IPS-NIHi7 (cell line): ENCODE measurements around the gene RETREG3.
"Not testable (repeated sequence)": the region's sequence is repeated elsewhere in the genome, so short reads cannot be mapped to it uniquely, and the experiment has no call there.

ENCODE experiments used
- DNase-seq: peaks from one replicate; pipeline ENCODE4 v3.0.0; 2012; ENCODE audit warnings: mixed read lengths; ENCODE audit errors: extremely low spot score

Gene RETREG3

DNA sequence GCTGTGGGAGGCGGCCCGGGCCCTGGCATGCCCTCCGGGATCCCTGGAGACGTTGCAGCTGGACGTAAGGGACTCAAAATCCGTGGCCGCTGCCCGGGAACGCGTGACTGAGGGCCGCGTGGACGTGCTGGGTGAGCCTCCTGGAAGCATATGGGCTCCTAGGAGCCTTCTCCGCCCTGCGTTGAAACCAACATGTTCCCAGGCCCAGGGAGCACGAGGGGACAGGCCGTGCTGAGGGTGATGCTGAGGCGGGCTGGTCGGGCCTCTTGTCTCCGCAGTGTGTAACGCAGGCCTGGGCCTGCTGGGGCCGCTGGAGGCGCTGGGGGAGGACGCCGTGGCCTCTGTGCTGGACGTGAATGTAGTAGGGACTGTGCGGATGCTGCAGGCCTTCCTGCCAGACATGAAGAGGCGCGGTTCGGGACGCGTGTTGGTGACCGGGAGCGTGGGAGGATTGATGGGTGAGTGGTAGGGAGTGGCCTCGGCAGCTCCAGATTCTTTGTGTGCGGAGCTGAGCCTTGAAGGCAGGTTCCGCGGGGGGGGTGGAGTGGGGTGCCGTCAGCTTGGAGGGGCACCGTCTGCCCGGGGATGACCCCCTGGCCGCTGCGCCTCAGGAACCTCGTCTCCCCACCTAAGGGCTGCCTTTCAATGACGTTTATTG is 55.9 kb downstream of the RETREG3 start:
- no peak for DNase-seq

GRCh38 chr17:42552736-42553135 is 56.4 kb downstream of the RETREG3 start, which contains the start of gene HSD17B1:
TSS of gene HSD17B1 (plus strand) at chr17:42552923. CDS start at chr17:42552934, 11 bp downstream.
- DNase-seq, result not testable (repeated sequence)

DNA sequence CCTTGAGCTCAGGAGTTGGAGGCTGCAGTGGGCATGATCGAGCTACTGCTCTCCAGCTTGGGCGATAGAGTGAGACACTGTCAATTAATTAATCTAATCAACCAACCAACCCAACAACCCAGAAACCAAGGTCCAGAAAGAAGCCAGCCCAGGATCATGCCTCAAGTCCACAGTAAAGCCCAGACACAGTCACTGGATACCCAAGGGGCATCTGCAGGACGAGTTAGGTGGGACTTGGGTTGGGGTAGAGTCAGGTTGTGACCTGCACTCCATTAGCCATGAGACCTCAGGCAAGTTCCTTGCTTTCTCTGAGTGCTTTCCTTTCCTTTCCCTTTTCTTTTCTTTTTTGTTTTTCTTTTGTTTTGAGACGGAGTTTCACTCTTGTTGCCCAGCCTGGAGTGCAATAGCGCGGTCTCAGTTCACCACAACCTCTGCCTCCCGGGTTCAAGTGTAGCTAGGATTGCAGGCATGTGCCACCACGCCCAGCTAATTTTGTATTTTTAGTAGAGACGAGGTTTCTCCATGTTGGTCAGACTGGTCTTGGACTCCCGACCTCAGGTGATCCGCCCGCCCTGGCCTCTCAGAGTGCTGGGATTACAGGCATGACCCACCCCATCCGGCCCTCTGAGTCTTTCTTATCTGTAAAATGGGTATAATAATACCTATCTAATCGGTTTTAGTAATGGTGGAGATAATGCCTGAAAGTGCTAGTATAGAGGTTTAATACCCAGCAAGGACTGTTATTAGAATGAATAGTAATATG is 60.0 kb downstream of the RETREG3 start:
- no peak for DNase-seq

DNA sequence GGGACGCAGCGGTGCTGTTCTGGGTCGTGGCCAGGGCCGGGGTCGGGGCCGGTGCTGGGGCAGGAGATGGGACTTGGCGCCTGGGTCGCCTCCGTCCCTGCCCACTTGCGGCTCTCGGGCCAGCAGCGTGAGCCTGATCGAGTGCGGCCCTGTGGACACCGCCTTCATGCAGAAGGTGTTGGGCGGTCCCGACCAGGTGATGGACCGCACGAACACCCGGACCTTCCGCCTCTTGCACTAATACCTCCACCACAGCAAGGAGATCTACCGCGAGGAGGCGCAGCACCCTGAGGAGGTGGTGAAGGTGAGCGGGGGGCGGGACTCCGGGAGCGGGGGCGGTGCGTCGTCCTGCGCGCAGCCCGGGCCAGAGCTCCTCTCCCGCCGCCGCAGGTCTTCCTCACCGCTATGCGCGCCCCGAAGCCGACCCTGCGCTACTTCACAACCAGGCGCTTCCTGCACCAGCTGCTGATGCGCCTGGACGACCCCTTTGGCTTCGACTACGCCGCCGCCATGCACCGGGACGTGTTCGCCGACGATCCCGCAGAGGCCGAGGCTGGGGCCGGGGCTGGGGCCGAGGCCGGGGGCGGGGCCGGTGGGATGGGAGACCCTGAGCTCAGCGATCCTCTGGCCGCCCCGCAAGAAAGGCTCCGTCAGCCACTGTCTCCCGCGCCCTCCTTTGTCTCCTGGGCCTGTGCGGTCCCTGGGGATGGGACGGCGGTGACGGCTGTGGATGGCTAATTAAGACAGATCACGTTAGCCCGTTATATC is 60.9 kb downstream of the RETREG3 start:
- peak; percentile 91 for DNase-seq

- no peak for DNase-seq
These were observed 61.5 kb downstream of the RETREG3 start for GRCh38 chr17:42547698-42548069.

GRCh38 chr17:42547001-42547461 is 62.1 kb downstream of the RETREG3 start:
- no peak for DNase-seq

- not testable (repeated sequence) for DNase-seq
These were observed 63.2 kb downstream of the RETREG3 start for GRCh38 chr17:42545755-42546505.

DNA sequence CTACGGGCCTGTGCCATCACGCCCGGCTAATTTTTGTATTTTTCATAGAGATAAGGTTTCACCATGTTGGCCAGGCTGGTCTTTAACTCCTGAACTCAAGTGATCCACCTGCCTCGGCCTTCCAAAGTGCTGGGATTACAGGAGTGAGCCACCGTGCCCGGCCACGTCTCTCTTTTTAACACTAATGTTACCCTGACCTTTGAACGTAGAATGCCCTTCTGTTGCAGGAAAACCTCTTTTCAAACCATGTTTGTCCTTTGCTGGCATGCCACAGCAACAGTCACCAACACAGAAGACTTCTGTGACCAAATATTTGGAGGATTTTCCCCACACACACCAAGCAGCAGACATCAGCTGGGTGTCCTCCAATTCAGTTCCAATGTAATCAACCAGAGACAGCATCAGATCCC is 64.3 kb downstream of the RETREG3 start:
- no peak for DNase-seq

DNA sequence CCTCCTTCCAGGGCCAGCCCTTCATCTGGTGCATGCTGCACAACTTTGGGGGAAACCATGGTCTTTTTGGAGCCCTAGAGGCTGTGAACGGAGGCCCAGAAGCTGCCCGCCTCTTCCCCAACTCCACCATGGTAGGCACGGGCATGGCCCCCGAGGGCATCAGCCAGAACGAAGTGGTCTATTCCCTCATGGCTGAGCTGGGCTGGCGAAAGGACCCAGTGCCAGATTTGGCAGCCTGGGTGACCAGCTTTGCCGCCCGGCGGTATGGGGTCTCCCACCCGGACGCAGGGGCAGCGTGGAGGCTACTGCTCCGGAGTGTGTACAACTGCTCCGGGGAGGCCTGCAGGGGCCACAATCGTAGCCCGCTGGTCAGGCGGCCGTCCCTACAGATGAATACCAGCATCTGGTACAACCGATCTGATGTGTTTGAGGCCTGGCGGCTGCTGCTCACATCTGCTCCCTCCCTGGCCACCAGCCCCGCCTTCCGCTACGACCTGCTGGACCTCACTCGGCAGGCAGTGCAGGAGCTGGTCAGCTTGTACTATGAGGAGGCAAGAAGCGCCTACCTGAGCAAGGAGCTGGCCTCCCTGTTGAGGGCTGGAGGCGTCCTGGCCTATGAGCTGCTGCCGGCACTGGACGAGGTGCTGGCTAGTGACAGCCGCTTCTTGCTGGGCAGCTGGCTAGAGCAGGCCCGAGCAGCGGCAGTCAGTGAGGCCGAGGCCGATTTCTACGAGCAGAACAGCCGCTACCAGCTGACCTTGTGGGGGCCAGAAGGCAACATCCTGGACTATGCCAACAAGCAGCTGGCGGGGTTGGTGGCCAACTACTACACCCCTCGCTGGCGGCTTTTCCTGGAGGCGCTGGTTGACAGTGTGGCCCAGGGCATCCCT is 65.7 kb downstream of the RETREG3 start:
- no peak for DNase-seq

- DNase-seq, result no peak
These were observed 67.9 kb downstream of the RETREG3 start for GRCh38 chr17:42541041-42541833.

DNA sequence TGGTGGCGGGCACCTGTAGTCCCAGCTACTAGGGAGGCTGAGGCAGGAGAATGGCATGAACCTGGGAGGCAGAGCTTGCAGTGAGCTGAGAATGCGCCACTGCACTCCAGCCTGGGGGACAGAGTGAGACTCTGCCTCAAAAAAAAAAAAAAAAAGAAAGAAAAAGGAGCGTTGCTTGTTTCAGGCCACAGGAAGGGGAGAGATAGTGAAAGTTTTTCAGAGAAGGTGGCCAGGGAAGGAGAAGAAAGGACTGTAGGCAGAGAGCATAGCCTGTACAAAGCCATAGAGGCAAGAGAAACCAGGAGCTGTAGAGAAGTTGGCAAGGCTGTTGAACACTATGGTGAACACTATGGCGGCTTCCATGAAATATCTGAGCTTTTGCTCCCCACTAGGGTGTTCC is 68.6 kb downstream of the RETREG3 start:
- not testable (repeated sequence) for DNase-seq

DNA sequence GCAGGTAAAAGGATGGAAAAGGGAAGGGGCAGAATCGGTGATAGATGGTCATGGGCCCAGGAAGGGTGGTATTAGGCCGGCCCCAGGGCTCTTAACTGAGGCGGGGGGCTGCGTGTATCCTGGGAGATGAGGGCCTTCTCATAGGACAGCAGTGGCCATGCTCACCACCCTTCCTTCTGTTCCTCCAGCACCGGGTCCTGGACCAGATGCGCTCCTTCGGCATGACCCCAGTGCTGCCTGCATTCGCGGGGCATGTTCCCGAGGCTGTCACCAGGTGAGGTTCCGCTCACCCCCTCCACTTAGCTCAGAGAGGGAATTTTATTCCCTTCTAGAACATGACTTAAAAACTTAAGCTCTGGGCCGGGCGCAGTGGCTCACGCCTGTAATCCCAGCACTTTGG is 70.7 kb downstream of the RETREG3 start:
- DNase-seq, result no peak

DNA sequence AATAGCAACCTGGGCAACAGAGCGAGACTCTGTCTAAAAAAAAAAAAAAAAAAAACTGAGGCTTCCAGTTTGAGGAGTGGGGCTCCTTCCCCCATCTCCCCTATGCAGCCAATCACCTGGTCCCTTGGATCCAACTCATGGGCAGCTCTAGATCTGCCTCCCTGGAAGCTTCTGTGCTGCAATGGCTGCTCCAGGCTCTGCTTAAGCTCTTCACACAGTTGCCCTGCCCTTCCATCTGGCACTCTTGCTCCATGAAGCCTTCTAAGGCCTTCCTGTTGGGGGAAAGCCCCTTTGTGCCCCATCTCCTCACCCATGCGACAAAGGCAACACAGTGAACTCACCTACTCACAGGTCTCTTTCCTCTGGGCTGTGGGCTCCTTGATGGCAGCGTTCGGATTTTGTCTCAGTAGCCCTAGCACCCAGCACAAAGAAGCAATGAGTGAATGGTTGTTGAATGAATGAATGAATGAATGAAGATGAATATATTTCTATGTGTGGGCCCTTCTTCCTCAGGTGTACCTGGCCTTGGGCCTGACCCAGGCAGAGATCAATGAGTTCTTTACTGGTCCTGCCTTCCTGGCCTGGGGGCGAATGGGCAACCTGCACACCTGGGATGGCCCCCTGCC is 71.2 kb downstream of the RETREG3 start:
- DNase-seq, result no peak

- no peak for DNase-seq
These were observed 71.9 kb downstream of the RETREG3 start for GRCh38 chr17:42537156-42537805.

DNA sequence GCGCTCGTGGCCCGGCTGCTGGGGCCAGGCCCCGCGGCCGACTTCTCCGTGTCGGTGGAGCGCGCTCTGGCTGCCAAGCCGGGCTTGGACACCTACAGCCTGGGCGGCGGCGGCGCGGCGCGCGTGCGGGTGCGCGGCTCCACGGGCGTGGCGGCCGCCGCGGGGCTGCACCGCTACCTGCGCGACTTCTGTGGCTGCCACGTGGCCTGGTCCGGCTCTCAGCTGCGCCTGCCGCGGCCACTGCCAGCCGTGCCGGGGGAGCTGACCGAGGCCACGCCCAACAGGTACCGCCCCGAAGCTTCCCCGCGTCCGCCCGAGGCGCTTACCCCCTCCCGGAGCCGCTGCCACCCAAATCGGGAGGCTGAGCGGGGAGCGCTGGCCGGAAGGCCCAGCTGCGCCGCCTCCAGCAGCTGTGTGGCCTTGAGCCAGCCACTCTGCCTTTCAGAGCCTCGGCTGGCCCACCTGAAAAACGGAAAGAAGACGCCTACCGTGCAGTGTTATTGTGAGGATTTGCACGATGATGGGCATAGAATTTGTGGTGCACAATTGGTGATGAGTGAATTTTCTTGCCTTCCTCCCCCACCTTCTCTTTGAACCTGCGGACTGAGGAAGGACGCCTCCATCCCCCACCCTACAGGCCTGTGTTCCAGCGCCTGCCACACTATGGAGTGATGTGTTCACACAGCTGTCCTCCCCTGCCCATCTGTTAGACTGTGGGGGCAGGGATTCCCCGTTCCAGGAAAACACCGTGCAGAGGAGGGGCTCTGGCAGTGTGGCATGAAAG is 72.6 kb downstream of the RETREG3 start:
- peak; percentile 92 for DNase-seq

- peak; percentile 98 for DNase-seq
These were observed 73.2 kb downstream of the RETREG3 start, which contains the start of gene NAGLU for GRCh38 chr17:42536048-42536371. TSS of gene NAGLU (plus strand) at chr17:42536241. CDS start at chr17:42536273, 32 bp downstream.

- no peak for DNase-seq
These were observed 73.8 kb downstream of the RETREG3 start for GRCh38 chr17:42535155-42536047.
